GM18502 (cell line): ENCODE data around the gene BZW1.
"Not testable (repeated sequence)": the region's sequence is repeated elsewhere in the genome, so short reads cannot be mapped to it uniquely, and the experiment has no call there.

Experiments
- ATAC-seq: cut with Tn5 transposase; IDR thresholded peaks from one replicate; pipeline ENCODE4 v1.9.1; 2021; ENCODE audit warnings: mild to moderate bottlenecking; ENCODE audit not compliant: unreplicated experiment, poor library complexity

The BZW1 gene

GRCh38 chr2:200788121-200788718, 23.5 kb upstream of the BZW1 start:
- ATAC-seq: no peak

- ATAC-seq: no peak
Measured at GRCh38 chr2:200790185-200790584, 21.5 kb upstream of the BZW1 start.

GRCh38 chr2:200791905-200792304, 19.8 kb upstream of the BZW1 start:
- no peak for ATAC-seq

GRCh38 chr2:200794143-200794542, 17.6 kb upstream of the BZW1 start:
- no peak for ATAC-seq

GRCh38 chr2:200795028-200795440, 16.7 kb upstream of the BZW1 start:
- no peak for ATAC-seq

- no peak for ATAC-seq
Measured at GRCh38 chr2:200796561-200796960, 15.1 kb upstream of the BZW1 start.

- no peak for ATAC-seq
Measured at GRCh38 chr2:200797242-200797770, 14.4 kb upstream of the BZW1 start.

GRCh38 chr2:200798514-200798913, 13.2 kb upstream of the BZW1 start:
- ATAC-seq: no peak

- no peak for ATAC-seq
Measured at GRCh38 chr2:200800458-200800857, 11.3 kb upstream of the BZW1 start.

- not testable (repeated sequence) for ATAC-seq
Measured at GRCh38 chr2:200801431-200801830, 10.3 kb upstream of the BZW1 start.

- no peak for ATAC-seq
Measured at GRCh38 chr2:200809506-200810251, 2.0 kb upstream of the BZW1 start.

GRCh38 chr2:200810252-200810997, 1.3 kb upstream of the BZW1 start:
- ATAC-seq: no peak

GRCh38 chr2:200810998-200811332, 745 bp upstream of the BZW1 start:
- ATAC-seq: no peak

GRCh38 chr2:200812122-200813022, 662 bp downstream of the BZW1 start:
- peak; percentile 36 for ATAC-seq

GRCh38 chr2:200814276-200814815, 2.6 kb downstream of the BZW1 start:
- ATAC-seq: no peak

GRCh38 chr2:200814917-200815316, 3.2 kb downstream of the BZW1 start:
- no peak for ATAC-seq

- not testable (repeated sequence) for ATAC-seq
Measured at GRCh38 chr2:200818732-200819131, 7.0 kb downstream of the BZW1 start.

- ATAC-seq: no peak
Measured at GRCh38 chr2:200820573-200821234, 9.0 kb downstream of the BZW1 start.

- no peak for ATAC-seq
Measured at GRCh38 chr2:200821686-200822245, 10.1 kb downstream of the BZW1 start.
